ENCODE measurements around the gene ARHGEF4.

DNA sequence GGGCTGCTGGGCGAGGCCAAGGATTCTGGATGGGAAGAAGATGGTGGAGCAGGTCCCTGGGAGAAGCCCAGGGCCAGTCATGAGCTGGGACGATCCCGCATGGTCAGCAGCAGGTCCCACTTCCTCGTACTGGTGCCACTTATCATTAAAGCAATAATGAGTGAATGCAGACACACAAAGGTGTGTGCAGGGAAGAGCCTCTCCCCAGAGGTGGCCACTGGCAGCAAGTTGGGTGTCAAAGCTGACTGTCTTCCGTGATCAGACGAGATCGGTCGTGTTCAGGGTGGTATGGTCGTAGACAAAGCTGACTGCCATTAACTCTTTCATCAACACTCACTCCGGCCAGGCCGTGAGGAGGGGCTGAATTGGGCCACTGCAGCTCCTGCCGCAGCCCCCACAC, 10.3 kb upstream of the ARHGEF4 start:
- TF ChIP-seq, protein P1, sequence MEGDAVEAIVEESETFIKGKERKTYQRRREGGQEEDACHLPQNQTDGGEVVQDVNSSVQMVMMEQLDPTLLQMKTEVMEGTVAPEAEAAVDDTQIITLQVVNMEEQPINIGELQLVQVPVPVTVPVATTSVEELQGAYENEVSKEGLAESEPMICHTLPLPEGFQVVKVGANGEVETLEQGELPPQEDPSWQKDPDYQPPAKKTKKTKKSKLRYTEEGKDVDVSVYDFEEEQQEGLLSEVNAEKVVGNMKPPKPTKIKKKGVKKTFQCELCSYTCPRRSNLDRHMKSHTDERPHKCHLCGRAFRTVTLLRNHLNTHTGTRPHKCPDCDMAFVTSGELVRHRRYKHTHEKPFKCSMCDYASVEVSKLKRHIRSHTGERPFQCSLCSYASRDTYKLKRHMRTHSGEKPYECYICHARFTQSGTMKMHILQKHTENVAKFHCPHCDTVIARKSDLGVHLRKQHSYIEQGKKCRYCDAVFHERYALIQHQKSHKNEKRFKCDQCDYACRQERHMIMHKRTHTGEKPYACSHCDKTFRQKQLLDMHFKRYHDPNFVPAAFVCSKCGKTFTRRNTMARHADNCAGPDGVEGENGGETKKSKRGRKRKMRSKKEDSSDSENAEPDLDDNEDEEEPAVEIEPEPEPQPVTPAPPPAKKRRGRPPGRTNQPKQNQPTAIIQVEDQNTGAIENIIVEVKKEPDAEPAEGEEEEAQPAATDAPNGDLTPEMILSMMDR (conservative IDR thresholded peaks at IDR 0.05): no peak
- no peak for TF ChIP-seq EZH2 (IDR thresholded peaks at IDR 0.05; ENCODE audit: low read depth)
